Kidney capillary endothelial cell (primary cell): ENCODE data around the gene BMAL2.
A peak's percentile ranks its signal among the peaks of the same experiment; 100 is the strongest.

Experiments used
- DNase-seq: peaks from one replicate; pipeline ENCODE4 v3.0.0-alpha.2; 2018; ENCODE audit warnings: low spot score

BMAL2 gene

DNA sequence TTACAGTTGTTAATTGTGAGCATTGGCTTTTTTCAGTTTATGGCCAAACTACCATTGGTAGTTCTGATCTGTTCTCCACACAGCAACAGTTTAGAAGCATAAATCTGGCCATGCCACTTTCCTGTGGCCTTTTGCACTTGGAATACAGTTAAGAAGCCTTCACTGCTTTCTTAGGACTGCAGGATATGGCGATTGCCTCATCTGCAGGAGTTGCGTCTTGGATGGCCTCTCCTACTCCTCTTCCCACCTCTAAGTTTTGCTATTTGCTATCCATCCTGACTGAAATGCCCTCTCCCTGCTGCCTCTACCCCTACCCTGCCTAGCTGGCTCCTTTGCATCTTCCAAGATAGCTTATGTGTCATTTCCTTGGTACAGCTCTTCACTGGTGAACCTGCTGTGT lies 12.8 kb upstream of the BMAL2 start:
- DNase-seq: no peak

DNA sequence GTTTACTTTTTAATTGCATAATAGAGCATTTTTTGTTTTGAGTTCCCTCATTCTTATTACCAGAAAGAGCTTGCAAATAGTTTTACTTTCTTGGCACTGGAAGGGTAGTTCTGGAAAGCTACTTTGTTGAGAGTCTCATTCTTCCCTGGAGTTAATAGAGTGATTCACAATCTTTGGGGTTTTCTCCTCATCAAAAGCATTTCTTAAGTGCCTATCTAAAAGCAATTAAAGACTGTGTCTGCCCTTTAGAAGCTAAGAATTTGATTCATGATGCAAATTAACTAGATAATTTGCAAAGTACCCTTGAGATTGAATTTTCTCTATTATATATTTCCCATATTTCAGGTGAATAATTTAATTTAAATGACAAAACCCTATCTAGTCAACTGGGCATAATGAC lies 8.1 kb upstream of the BMAL2 start:
- DNase-seq: no peak

DNA sequence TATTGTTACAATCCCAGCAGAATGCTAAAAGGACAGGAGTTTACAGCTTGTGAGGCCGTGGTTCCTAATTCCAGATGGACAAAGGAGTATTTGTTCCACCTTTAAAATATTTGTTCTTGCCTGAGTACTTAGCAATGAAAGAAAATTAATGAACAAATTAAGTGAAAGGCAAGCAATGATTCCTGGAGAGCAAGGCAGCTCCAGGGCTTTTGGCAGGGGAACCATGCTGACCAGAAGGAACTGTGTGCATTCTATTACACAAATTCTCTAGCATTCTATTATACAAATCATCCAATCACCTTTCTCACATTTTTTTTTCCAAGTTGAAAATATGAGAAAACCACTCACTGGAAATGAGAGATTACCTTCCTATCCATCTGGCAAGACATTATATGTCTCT lies 1.8 kb upstream of the BMAL2 start:
- no peak for DNase-seq

DNA sequence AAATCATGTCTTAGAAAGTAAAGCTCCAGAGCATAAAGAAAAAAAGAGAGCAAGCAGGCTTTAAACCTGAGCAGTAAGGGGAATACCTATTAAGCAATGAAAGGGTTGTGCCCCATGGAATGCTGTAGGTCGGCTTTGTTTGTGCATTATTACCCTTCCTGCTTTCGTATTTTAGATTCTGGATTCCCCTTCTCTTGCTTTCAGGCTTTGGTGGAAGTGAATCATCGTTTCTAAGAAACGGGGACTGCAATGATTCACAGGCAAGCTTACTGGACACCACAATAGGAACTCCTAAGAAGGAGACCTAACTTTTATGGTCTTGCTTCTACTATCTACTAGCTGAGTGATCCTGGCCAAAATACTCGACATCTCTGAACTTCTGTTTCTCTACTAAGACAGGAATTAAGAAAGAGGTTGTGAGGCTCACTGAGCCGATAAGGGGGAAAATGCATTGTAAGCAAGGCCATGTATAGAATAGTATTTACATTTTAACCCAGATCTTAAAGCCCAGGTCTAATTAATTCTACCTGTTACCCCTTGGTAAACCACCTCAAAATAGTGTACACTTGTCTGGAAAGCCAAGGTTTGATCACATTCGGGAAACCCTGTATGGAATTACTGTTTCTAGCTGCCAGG lies 1.2 kb upstream of the BMAL2 start:
- DNase-seq: peak; percentile 85

GRCh38 chr12:27331927-27332324 lies 710 bp upstream of the BMAL2 start:
- no peak for DNase-seq

- no peak for DNase-seq
Measured at GRCh38 chr12:27332407-27332713, 276 bp upstream of the BMAL2 start.

DNA sequence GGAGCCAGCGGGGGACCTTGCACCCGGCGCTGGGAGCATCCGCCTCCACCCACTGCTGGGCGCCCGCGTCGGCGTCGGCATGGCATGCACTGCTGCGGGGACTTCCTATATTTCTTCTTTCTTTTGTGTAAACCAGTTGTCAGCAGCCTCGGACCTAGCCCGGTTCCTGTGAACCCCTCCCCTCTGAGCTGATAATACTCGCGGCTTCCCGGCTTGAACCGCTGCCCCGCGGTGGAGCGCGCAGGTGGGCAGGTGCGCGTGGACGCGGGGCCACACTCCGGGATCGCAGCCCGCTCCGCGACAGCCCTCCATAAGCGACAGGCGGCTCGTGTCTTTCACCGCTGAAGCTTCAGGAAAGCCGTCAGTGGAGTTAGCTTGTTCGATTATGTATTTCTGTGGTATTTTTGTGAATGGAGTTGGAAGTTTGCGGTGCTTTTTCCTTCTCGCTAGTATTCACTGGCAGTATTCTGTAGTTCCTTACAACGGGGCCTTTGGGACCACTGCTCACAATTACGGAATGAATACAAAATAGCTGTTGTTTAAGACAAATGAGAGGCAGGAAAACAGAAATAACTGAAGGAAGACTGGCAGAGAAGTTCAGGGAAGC lies 870 bp downstream of the BMAL2 start:
- peak; percentile 15 for DNase-seq

GRCh38 chr12:27334042-27334720 lies 1.5 kb downstream of the BMAL2 start:
- DNase-seq: no peak

DNA sequence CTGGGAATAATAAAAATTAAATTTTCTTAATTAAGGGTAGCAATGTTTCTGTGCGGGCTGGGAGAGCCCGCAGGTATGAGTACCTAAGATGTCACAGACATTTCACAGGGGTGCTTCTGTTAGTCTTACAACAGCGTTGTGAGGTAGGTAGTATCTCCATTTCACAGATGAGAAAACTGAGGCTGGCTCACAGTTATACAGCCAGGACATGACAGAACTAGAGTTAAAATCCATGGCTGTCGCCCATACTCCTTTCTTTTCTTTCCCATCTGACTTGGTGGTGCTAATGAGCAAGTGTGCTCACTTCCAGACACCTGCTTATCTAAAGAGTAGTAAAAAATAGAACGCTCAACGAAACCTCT lies 2.1 kb downstream of the BMAL2 start:
- no peak for DNase-seq

DNA sequence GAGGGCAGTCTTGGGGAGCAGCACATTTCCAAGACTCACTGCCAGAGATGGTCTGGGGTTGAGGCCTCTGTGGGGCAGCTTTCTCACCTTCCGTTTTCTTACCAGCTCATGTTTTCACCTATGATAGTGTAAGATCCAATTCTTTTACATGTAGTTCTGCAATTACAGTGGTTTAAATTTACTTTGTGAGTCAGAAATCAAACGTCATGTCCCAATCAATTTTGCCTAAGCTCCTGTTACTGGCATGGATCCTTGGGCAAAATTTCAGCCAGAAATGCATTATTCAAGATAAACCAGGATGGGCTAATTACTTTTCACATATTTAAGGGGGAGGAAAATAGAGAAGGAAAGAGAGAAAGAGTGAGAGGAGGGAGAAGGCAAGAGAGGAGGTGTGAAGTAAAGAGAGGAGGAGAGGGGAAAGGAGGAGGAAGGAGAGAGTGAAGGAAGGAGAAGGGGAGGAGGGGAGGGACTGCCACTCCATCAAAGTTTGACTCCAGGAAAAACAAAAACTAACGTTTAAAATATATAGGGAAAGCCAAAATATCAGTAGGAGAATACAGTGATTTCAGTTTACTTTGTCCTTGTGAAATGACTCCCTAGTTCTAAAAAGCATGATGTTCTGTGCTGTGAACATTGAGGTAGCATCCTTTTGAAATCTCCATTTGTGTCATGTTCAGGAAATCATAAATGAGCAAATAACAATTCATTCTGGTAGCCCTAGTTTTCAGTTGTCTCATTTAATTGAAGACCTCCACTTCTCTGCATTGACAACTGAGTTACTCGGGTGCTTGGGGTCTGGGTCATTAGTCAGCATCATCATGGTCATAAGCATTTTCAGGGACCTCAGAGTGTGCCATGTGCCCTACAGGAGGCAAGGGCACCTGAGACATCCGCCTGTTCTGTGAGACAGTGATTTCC lies 3.0 kb downstream of the BMAL2 start:
- DNase-seq: no peak

DNA sequence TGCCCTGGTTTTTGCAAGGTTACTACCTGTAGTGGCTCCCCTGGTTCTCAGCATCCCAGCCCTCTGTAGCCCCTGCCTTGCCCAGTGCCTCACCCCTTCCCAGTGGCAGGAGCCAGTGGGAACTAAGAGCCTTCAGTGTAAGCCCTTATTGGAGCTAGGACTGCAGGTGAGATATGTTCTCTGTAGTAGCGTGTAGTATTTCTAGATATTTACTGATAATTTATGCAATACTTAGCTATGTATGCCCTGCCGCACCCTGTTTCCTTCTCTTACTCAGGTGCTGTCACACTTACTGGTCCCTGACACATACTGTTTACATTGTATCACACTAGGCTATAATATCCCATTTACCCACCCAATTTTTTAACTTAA lies 3.6 kb downstream of the BMAL2 start:
- DNase-seq: no peak

- no peak for DNase-seq
Measured at GRCh38 chr12:27337376-27337775, 4.7 kb downstream of the BMAL2 start.

DNA sequence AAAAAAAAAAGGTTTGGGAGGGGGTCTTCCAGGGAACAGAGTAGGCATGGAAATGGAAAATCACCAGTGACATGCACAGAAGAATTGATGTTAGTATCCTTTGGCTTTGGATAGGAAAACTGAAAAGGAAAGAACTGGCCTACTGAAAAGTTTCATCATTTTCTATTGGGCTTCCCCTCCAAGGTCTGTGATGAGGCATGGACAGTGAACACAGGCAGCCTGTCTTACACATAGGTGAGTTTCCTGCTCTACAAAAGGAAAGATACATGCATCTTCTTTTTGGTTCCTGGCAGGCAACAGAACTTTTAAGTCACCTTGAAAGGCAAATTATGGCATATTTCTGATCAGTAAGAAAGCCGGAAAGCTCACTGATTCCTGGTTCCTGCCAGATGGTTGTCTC lies 5.8 kb downstream of the BMAL2 start:
- no peak for DNase-seq

- no peak for DNase-seq
Measured at GRCh38 chr12:27340971-27341370, 8.3 kb downstream of the BMAL2 start.

DNA sequence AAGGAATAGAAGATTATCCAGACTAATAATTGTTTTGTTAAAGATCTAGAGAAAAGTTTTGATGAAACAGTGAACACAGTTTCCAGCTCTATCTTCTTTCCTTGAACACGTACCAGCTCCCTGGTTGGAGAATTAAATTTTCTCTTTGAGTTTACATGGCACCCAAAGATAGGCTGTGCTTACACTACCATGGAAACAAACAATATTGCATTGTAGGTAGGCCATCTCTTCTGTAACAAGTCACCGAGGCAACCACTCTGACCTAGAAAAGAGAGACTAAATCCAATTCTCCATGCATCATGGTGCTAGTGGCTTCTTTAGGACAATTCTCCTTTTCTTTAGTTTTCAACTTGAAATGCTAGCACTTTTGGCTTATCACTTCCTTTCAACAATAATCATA lies 9.9 kb downstream of the BMAL2 start:
- no peak for DNase-seq

DNA sequence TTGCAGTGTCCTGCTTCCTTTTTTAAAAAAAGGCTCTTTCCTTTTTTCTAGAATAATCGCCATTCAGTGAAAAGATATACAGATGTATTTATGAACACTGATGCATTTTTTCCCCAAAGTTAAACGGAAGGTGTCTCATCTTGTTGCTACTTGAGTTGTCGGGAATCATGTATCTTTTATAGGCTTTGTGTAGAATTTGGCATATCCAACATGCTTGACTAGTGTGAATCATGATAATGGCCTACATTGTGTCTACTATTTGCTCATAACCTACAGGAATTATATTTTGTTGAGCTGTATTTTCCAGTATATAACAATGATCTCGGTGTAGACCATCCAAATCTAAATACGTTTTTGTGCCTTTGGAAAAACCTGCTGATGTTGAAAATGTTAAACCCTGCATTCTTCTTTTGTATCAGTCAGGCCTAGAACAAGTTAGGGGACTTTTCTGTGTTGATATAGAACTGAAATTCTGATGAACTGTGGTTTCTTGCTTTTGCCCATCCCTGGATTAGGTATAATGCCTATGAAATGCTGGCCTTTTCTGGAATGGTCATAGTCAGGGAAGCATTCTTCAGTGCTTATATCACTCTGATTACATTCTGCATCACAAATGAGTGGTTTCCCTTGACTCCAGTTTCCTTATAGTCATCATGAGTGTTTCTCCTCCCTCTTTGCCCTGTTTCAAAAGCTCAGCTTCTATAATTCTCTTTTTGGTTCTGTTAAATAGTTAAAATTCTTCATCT lies 10.8 kb downstream of the BMAL2 start:
- peak; percentile 81 for DNase-seq

DNA sequence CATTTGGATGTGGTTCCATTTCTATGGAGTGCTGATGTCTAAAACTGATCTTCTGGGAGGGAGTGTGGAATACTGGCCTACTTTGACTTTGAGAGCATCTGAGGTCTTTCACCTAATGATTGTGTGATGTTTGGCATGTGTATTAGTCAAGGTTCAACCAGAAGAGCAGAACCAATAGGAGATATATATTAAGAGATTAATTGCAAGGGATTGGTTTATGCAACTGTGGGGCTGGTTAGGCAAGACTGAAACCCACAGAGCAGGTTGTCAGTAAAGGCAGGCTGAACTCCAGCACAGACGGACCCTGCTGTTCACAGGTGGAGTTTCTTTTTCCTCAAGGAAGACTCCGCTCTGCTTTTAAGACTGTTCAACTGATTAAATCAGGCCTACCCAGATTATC lies 11.6 kb downstream of the BMAL2 start:
- DNase-seq: no peak

GRCh38 chr12:27344760-27345159 lies 12.1 kb downstream of the BMAL2 start:
- DNase-seq: no peak

DNA sequence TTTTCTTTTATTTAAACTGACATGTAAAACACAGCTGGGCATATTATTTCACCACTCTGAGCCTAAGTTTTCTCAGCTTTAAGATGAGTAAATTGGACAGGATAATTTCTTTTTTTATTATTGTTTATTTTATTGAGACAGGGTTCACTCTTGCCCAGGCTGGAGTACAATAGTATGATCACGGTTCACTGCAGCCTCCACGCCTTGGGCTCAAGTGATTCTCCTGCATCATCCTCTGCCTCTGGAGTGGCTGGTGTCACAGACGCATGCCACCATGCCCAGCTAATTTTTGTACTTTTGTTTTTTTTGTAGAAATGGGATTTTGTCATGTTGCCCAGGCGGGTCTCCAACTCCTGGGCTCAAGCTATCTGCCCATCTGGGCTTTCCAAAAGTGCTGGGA lies 12.7 kb downstream of the BMAL2 start:
- no peak for DNase-seq

DNA sequence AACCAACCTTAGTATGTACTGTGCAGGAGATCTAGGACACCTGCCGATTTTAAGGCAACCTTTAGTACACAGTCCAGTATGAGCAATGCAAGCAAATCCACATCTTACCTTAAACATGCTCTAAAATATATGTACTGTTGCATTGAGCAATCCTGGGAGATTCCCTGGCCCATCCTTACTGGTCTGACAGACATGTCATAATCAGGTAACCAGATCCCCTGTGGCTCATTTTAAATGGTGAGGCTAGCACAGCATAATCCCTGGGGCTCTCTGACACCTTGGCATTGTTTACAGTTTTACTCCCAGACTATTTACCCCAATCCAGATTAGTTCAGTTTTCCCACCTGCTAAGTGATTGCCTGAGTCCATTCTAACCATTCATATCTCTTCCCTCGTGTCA lies 15.1 kb downstream of the BMAL2 start:
- no peak for DNase-seq

DNA sequence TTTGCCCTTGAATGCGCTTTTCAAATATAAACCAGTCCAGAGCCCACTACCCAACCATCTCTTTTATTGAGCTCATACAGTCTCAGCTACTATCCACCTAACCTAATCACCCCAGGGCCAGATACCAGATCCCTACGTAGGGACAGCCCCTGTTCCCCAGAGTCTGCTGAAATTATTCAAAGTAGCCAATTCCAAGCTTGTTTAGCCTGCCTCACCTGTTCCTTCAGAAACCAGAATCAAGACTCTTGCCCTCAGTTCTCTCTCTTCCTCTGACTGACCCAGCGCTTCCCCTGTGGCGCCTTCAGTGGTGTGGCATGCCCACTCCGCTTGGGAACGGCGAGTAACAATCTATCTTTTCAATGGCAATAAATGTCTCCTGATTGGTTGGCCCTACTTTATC lies 18.8 kb downstream of the BMAL2 start:
- no peak for DNase-seq

GRCh38 chr12:27355486-27355885 lies 22.9 kb downstream of the BMAL2 start:
- no peak for DNase-seq
